HCT116 (cell line): ENCODE measurements around the gene LTB4R. TPM values are rescaled to one million over a fixed set of nuclear protein-coding genes. Genes with fewer than 3 reads are reported as not detected.

ENCODE experiments used
- ATAC-seq: fragments of 200-7000 bp; cut with Tn5 transposase; 2 replicates; pipeline ENCODE4 v1.9.1; 2020; ENCODE audit warnings: mild to moderate bottlenecking, moderate library complexity
- BruUV-seq: library from RNA; stranded (reverse); fragments of 400-500 nt; replicated peaks from 2 replicates; lab custom pipeline; 2021; lab: Mats Ljungman, UMichigan
- CTCF ChIA-PET: fragments of 300-600 bp; sonication (Branson Sonifier 250); formaldehyde crosslinking; loops from one replicate; lab custom pipeline; 2021; ENCODE audit warnings: antibody characterized with exemption; lab: Charles Lee
- POLR2A ChIA-PET: fragments of 300-600, 350-600 bp; sonication (Branson Sonifier 250); formaldehyde crosslinking; loops from one replicate; lab custom pipeline; 2021; ENCODE audit warnings: antibody characterized with exemption; lab: Charles Lee
- RAD21 ChIA-PET, 2 experiments: fragments of 300-600 bp; sonication (Branson Sonifier 250); formaldehyde crosslinking; loops; one replicate each; lab custom pipeline; 2023; ENCODE audit warnings: low total read pairs in 2 of 2; ENCODE audit not compliant: uncharacterized antibody in 2 of 2, unreplicated experiment in 2 of 2, low non-redundant PET in 1 of 2; lab: Charles Lee
- DNase-seq: peaks from one replicate; pipeline ENCODE4 v3.0.0-alpha.2; 2010; ENCODE audit warnings: low read depth, low spot score
- H2AFZ ChIP-seq: fragments of 200-600 bp; shearing (Covaris generic), sonication (generic); 2 replicates; pipeline ENCODE4 v1.6.1; 2017; ENCODE audit warnings: low read depth, mixed run types, mixed read lengths, antibody characterized with exemption, low read length; ENCODE audit not compliant: poor library complexity, severe bottlenecking
- H3K27ac ChIP-seq: 2 replicates; pipeline ENCODE4 v1.5.1; 2012; ENCODE audit warnings: low read depth, low read length
- H3K27me3 ChIP-seq: fragments of 200-600 bp; sonication (generic); 2 replicates; pipeline ENCODE4 v1.6.1; 2016; ENCODE audit warnings: mixed run types, low read length, mixed read lengths; ENCODE audit not compliant: insufficient read depth
- H3K36me3 ChIP-seq, 2 experiments: fragments of 200-500 bp in 1 of 2; fragments of 200-600 bp in 1 of 2; sonication (Bioruptor generic) in 1 of 2; sonication (generic) in 1 of 2; 2 replicates each; pipeline versions ENCODE4 v1.5.1 to v1.6.1; 2014 to 2016; ENCODE audit warnings: low read length in 2 of 2, inconsistent platforms in 1 of 2, mixed read lengths in 1 of 2, mixed run types in 1 of 2; ENCODE audit not compliant: insufficient read depth in 2 of 2, control insufficient read depth in 1 of 2
- H3K4me1 ChIP-seq, 2 experiments: fragments of 200-600 bp in 1 of 2; sonication (generic) in 1 of 2; 2 replicates each; pipeline versions ENCODE4 v1.5.1 to v1.6.1; 2012 to 2017; ENCODE audit warnings: low read length in 2 of 2, inconsistent platforms in 1 of 2, mild to moderate bottlenecking in 1 of 2, mixed read lengths in 1 of 2, mixed run types in 1 of 2, moderate library complexity in 1 of 2; ENCODE audit not compliant: insufficient read depth in 2 of 2, control insufficient read depth in 1 of 2
- H3K4me2 ChIP-seq: fragments of 200-600 bp; sonication (generic); 2 replicates; pipeline ENCODE4 v1.6.1; 2017; ENCODE audit warnings: mixed run types, low read length, mixed read lengths
- H3K4me3 ChIP-seq, 2 experiments: fragments of 200-600 bp in 1 of 2; sonication (generic) in 1 of 2; replicated peaks in 1 of 2; 2 replicates each; pipeline ENCODE4 v1.5.1; 2011 to 2016; ENCODE audit warnings: low read length in 2 of 2, control low read depth in 1 of 2, low read depth in 1 of 2, mild to moderate bottlenecking in 1 of 2, mixed read lengths in 1 of 2, mixed run types in 1 of 2
- H3K79me2 ChIP-seq: fragments of 200-600 bp; sonication (generic); 2 replicates; pipeline ENCODE4 v1.6.1; 2017; ENCODE audit warnings: mild to moderate bottlenecking, mixed run types, low read length, moderate library complexity, mixed read lengths; ENCODE audit not compliant: insufficient read depth
- H3K9ac ChIP-seq: fragments of 200-600 bp; sonication (generic); 2 replicates; pipeline ENCODE4 v1.6.1; 2016; ENCODE audit warnings: low read length, mixed read lengths
- H3K9me2 ChIP-seq: fragments of 200-600 bp; sonication (generic), shearing (Covaris generic); 2 replicates; pipeline ENCODE4 v1.6.1; 2017; ENCODE audit warnings: mixed run types, mild to moderate bottlenecking, moderate library complexity; ENCODE audit not compliant: insufficient read depth
- H3K9me3 ChIP-seq, 2 experiments: fragments of 200-500 bp in 1 of 2; fragments of 200-600 bp in 1 of 2; sonication (Bioruptor generic) in 1 of 2; sonication (generic) in 1 of 2; 2 replicates each; pipeline ENCODE4 v1.6.1; 2014 to 2017; ENCODE audit warnings: low read length in 2 of 2, mixed read lengths in 2 of 2, inconsistent platforms in 1 of 2, low read depth in 1 of 2, mild to moderate bottlenecking in 1 of 2, mixed run types in 1 of 2, moderate library complexity in 1 of 2; ENCODE audit not compliant: control insufficient read depth in 1 of 2, insufficient read depth in 1 of 2
- H4K20me1 ChIP-seq: fragments of 200-600 bp; sonication (generic), shearing (Covaris generic); 2 replicates; pipeline ENCODE4 v1.6.1; 2017; ENCODE audit warnings: mixed run types, mild to moderate bottlenecking, moderate library complexity; ENCODE audit not compliant: insufficient read depth
- ATF3 ChIP-seq: IDR thresholded peaks from 2 replicates; pipeline ENCODE4 v1.6.1; 2012
- CBX3 ChIP-seq: IDR thresholded peaks from 2 replicates; pipeline ENCODE4 v1.6.1; 2012; ENCODE audit warnings: low read depth
- CEBPB ChIP-seq: IDR thresholded peaks from 2 replicates; pipeline ENCODE4 v1.6.1; 2012; ENCODE audit warnings: low read depth
- CTCF ChIP-seq, 3 experiments: fragments of 200-600 bp in 1 of 3; sonication (generic) in 1 of 3; IDR thresholded peaks in 2 of 3; conservative IDR thresholded peaks in 1 of 3; 2 replicates each; pipeline ENCODE4 v1.5.1; 2012 to 2017; ENCODE audit warnings: low read depth in 2 of 3, low read length in 2 of 3, antibody characterized with exemption in 1 of 3, borderline replicate concordance in 1 of 3, control low read depth in 1 of 3, mild to moderate bottlenecking in 1 of 3, mixed read lengths in 1 of 3, mixed run types in 1 of 3, moderate library complexity in 1 of 3; ENCODE audit not compliant: insufficient read depth in 1 of 3
- EGR1 ChIP-seq: IDR thresholded peaks from 2 replicates; pipeline ENCODE4 v1.6.1; 2012; ENCODE audit warnings: low read depth
- EZH2 ChIP-seq: fragments of 200-600 bp; sonication (generic); IDR thresholded peaks from 2 replicates; pipeline ENCODE4 v1.6.1; 2017; ENCODE audit warnings: antibody characterized with exemption, mixed run types
- FOSL1 ChIP-seq: IDR thresholded peaks from 2 replicates; pipeline ENCODE4 v1.6.1; 2012; ENCODE audit warnings: low read depth
- JUND ChIP-seq: IDR thresholded peaks from 2 replicates; pipeline ENCODE4 v1.6.1; 2012
- POLR2A ChIP-seq: IDR thresholded peaks from 2 replicates; pipeline ENCODE4 v1.7.0; 2011; ENCODE audit warnings: borderline replicate concordance; ENCODE audit not compliant: insufficient read depth, insufficient read length; ENCODE audit errors: extremely low read depth
- POLR2AphosphoS5 ChIP-seq: IDR thresholded peaks from 2 replicates; pipeline ENCODE4 v1.6.1; 2011; ENCODE audit warnings: mild to moderate bottlenecking, low read depth, low read length, moderate library complexity
- RAD21 ChIP-seq: IDR thresholded peaks from 2 replicates; pipeline ENCODE4 v1.6.1; 2012; ENCODE audit warnings: low read depth, mild to moderate bottlenecking
- REST ChIP-seq: IDR thresholded peaks from 2 replicates; pipeline ENCODE4 v1.6.1; 2012; ENCODE audit warnings: low read depth
- SIN3A ChIP-seq: IDR thresholded peaks from 2 replicates; pipeline ENCODE4 v1.6.1; 2012; ENCODE audit warnings: low read depth
- SP1 ChIP-seq: IDR thresholded peaks from 2 replicates; pipeline ENCODE4 v1.6.1; 2012; ENCODE audit warnings: low read depth
- TCF7L2 ChIP-seq: IDR thresholded peaks from 2 replicates; pipeline ENCODE4 v1.7.0; 2011; ENCODE audit warnings: borderline replicate concordance, inconsistent platforms; ENCODE audit not compliant: insufficient read depth, insufficient read length; ENCODE audit errors: extremely low read depth
- YY1 ChIP-seq: IDR thresholded peaks from 2 replicates; pipeline ENCODE4 v1.6.1; 2011; ENCODE audit warnings: low read length, low read depth, moderate library complexity, mild to moderate bottlenecking; ENCODE audit not compliant: insufficient replicate concordance; ENCODE audit errors: extremely low read depth
- ZFX ChIP-seq: fragments of 450-650 bp; IDR thresholded peaks from 2 replicates; pipeline ENCODE4 v1.6.1; 2017
- ZNF274 ChIP-seq: fragments of 200-500 bp; sonication (Bioruptor generic); IDR thresholded peaks from 2 replicates; pipeline ENCODE4 v1.6.1; 2014; ENCODE audit warnings: mild to moderate bottlenecking, low read depth, low read length, inconsistent platforms
- intact Hi-C: fragments of 100-400 bp; cut with micrococcal nuclease; formaldehyde crosslinking; loops from 2 replicates; pipeline ENCODE4 v1.10.0; 2022
- total RNA-seq: library from RNA; stranded (reverse); gene quantifications from one replicate; pipeline ENCODE4 v1.2.1, GENCODE V29; 2021; ENCODE audit not compliant: unreplicated experiment

Gene LTB4R
- total RNA-seq, 1 experiment from 2014 or later = 14.8 TPM

GRCh38 chr14:24298892-24299254, 12.4 kb upstream of the LTB4R start:
- intact Hi-C loops = loop anchor here (5.0 to 10.0 kb wide), 3 partner anchors 242 to 314 kb away; partner anchors contain the start of gene DHRS4L2
- H3K9me2 ChIP-seq = no peaks in the 10 kb centered on the region
- H3K4me3 ChIP-seq = peak overlapping the region; percentile 66 to 80
- peaks cover 28% of the 10 kb centered on the region for H3K79me2 ChIP-seq
- peak overlapping the region; percentile 95 for H3K4me2 ChIP-seq
- peak overlapping the region; percentile 77 for H3K27ac ChIP-seq
- POLR2A ChIA-PET = interaction anchor here (0.8 to 3.7 kb wide), 4 partner anchors 9 to 85 kb away, joined by 3 to 30 read pairs (median 6); partner anchors contain the start of genes CHMP4A, RABGGTA and TINF2
- H3K4me1 ChIP-seq = peaks cover 17 to 31% of the 10 kb centered on the region in 2 experiments
- DNase-seq (peak; percentile 24), ATAC-seq (peak; percentile 45)
- H3K27me3 ChIP-seq = no peaks in the 10 kb centered on the region
- no peak overlapping the region for H2AFZ ChIP-seq
- BruUV-seq = no TSS peak
- RAD21 ChIA-PET = interaction anchor here in 1 of 2 experiments (1.2 to 1.8 kb wide), 2 partner anchors 56 to 133 kb away, joined by 4 to 9 read pairs; partner anchors contain the start of gene TINF2
- CTCF ChIA-PET = interaction anchor here (0.6 to 4.7 kb wide), 9 partner anchors 8 to 667 kb away, joined by 3 to 71 read pairs (median 4); partner anchors contain the start of genes CIDEB, MDP1, RABGGTA and TINF2
- H3K9me3 ChIP-seq = no peaks in the 10 kb centered on the region
- TF ChIP-seq ZFX (no peak), CTCF (IDR thresholded peaks at IDR 0.05 in 2 of 3, conservative IDR thresholded peaks at IDR 0.05 in 1 of 3; ENCODE audit: borderline replicate concordance in 1 of 3, insufficient read depth in 1 of 3, low read depth in 2 of 3, low read length in 2 of 3) (no peak), JUND (no peak), FOSL1 (no peak), TCF7L2 (no peak), POLR2A (no peak), REST (no peak), EZH2 (no peak), POLR2AphosphoS5 (no peak), ZNF274 (no peak), ATF3 (no peak), CEBPB (no peak), EGR1 (no peak), YY1 (no peak), SIN3A (no peak), RAD21 (no peak), SP1 (no peak), CBX3 (no peak)
- no peaks in the 10 kb centered on the region for H4K20me1 ChIP-seq
- peaks cover 27 to 34% of the 10 kb centered on the region in 2 experiments for H3K36me3 ChIP-seq
- H3K9ac ChIP-seq = peak overlapping the region; percentile 79
